LHCN-M2 (cell line): ENCODE data around the gene SLC39A8. TPM values are rescaled to one million over a fixed set of nuclear protein-coding genes. Genes with fewer than 3 reads are reported as not detected.

Experiments
- DNase-seq: peaks from one replicate; pipeline ENCODE4 v3.0.0-alpha.2; 2012; ENCODE audit warnings: low read depth
- total RNA-seq: library from RNA; depleted of rRNA; stranded (reverse); fragments of >200 nt; gene quantifications from 2 replicates; pipeline ENCODE4 v1.2.3, GENCODE V29; 2014

Gene SLC39A8
- total RNA-seq, 1 experiment from 2014 or later = 35.3 TPM

DNA sequence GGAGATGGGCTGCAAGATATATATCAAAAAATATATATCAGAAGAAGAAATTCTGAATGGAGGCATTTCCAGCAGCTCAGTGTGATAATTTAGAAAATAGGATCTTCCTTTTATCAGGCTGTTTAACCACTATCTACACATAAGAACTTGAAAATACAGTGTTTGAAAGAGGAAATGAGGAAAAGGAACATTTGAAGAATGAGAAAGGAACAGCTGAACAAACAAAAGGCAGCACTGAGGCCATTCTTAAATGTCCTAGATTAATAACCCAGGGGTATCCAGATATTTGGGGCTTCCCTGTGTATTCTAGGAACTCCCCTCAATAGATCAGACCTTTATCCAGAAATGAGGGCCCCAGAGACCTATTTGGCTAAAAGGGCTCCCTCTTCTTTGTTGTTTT, 4.1 kb downstream of the SLC39A8 start:
- peak; percentile 73 for DNase-seq

DNA sequence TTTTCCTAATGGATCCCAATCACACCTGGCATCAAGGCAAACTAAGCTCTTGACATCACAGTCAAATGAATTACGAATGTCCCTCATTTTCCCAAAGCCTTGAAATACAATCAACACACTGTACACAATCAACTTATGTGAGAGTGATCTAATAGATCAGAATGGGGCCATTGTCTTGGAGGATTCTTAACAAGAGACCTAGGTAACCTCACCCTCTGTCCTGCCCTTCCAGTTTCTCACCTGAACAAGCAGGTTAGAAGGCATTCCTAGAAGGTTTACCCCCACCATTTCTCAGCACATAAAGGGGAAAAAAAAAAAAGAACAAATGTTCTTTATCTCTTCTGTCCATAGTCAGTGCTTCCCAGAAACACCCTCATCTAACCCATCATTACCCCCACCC, 6.3 kb downstream of the SLC39A8 start:
- no peak for DNase-seq

DNA sequence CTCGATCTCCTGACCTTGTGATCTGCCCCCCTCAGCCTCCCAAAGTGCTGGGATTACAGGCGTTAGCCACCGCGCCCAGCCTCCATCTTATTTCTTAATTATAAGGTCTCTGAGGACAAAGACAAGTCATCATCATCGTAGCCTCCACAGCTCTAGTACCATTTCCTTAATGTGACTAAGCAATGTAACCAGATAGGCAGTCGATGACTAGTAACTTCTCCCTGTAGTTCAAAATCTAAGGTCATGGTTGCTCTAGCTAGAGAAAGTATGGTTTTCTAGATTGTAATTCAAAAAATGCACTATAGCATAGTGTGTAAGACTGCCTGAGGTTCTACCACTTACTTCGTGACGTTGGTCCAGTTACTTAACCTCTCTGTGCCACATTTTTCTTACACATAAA, 6.9 kb downstream of the SLC39A8 start:
- DNase-seq = peak; percentile 48

GRCh38 chr4:102335616-102336015, 9.7 kb downstream of the SLC39A8 start:
- no peak for DNase-seq

DNA sequence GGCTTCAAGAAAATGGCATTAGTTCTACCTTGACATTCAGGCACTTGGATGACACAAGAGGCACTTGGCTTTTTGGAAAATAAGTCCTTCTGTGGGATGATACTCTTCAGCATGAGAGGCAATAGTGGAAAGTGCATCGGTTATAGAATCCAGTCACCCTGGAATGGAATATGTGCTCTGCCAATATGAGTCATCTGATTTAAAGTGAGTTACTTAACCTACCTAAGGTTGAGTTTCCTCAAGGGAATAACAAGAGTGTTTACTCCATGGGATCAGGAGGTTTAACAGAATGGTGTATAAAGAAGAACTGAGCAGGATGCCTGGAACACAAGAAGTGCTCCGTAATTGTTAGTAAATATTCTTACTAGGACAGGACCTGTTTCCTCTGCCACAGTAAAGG, 10.7 kb downstream of the SLC39A8 start:
- peak; percentile 14 for DNase-seq

- DNase-seq = no peak
Measured at GRCh38 chr4:102333787-102334186, 11.5 kb downstream of the SLC39A8 start.

GRCh38 chr4:102328045-102328444, 17.2 kb downstream of the SLC39A8 start:
- no peak for DNase-seq

GRCh38 chr4:102326951-102327350, 18.3 kb downstream of the SLC39A8 start:
- no peak for DNase-seq

DNA sequence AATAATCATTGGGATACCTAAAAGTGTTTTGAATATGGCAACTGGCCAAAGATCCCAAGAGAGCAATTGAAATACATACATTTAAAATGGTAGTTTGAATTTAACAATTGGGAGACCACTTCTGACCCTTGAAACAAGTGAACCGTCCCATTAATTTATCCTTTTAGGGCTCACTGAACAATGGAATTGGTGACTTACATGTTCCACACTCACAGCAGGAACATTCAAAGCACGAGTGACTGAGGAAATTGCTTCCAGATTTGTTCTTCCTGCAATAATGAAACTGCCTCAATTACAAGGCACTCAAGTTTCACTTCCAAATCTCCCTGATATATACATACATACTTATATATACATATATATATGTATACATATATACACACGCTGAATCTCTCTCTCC, 20.6 kb downstream of the SLC39A8 start:
- DNase-seq = no peak

GRCh38 chr4:102322736-102323135, 22.5 kb downstream of the SLC39A8 start:
- DNase-seq = peak; percentile 13

- DNase-seq = no peak
Measured at GRCh38 chr4:102321260-102321995, 23.9 kb downstream of the SLC39A8 start.

- DNase-seq = no peak
Measured at GRCh38 chr4:102319594-102319993, 25.7 kb downstream of the SLC39A8 start.

DNA sequence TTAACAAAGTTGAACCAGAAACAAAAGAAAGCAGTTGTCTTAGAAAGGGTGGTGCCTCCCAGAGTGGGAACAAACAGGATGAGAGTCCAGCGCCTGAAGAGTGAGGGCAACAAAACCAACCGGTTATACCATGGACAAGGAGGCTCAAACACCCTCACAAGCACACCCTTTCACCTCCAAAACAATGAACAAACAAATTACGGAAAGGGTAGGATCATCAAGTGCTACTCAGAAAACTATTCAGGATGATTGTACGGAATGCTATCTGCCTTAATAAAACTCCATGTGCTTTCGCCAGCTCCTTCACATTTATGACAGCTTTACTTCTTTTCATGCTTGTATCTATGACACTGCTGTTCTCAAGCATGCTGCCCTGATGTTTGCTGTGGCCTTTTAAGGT, 26.8 kb downstream of the SLC39A8 start:
- DNase-seq = no peak

- DNase-seq = peak; percentile 60
Measured at GRCh38 chr4:102318105-102318504, 27.2 kb downstream of the SLC39A8 start.

GRCh38 chr4:102317459-102317858, 27.8 kb downstream of the SLC39A8 start:
- DNase-seq = no peak

GRCh38 chr4:102316585-102316984, 28.7 kb downstream of the SLC39A8 start:
- no peak for DNase-seq

DNA sequence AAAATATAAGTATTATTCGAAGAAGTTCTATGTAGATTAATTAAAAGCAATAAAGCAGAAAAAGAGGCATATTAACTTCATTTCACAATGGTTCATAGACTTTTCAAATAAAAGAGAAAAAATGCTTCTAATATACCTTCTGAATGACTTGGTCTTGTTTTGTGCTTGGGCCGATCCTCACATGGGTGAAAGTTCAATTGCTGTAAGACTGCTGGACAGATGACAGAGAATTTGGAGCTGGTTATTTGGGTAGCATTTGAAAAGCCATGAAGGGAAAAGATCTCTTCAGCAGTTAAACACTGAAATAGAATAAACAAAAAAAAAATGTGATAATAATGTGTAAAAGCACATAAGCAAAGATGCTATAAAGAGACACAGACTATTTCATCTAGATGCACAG, 29.8 kb downstream of the SLC39A8 start:
- DNase-seq = no peak

GRCh38 chr4:102312417-102312816, 32.9 kb downstream of the SLC39A8 start:
- DNase-seq = no peak

DNA sequence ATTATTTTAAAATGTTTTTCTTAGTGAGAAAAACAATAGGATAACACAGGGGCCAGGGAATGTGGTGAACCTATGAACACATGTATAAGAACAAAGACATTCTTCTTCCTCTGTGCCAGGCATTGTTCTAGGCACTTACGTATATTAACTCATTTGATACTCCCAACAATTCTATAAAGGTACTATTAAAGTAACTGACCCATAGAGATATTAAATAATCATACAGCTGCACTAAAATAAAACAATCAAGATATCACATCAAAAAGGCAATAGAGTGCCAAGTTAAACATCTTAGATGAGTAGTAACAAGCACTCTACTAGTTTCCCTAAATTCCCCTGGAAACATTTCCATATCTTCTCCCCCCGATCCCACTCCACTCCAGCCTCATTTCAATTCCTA, 33.4 kb downstream of the SLC39A8 start:
- DNase-seq = no peak

DNA sequence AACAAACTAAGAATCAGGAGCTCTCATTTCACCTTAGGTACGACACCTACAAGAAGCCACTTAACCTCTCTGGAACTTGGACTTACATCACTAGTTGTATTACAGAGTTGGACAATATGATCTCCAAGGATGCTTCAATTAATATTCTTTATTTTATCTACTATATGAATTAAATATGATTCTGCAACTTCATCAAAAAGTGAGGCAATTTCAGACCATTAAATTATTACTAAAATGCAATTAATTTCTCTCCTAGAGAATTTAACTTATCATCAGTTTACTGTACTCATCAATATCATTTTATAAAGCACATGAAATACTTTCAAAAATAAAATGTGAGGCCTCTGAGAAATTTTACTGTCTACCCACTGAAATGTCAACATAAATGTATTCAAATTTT, 33.9 kb downstream of the SLC39A8 start:
- DNase-seq = no peak

DNA sequence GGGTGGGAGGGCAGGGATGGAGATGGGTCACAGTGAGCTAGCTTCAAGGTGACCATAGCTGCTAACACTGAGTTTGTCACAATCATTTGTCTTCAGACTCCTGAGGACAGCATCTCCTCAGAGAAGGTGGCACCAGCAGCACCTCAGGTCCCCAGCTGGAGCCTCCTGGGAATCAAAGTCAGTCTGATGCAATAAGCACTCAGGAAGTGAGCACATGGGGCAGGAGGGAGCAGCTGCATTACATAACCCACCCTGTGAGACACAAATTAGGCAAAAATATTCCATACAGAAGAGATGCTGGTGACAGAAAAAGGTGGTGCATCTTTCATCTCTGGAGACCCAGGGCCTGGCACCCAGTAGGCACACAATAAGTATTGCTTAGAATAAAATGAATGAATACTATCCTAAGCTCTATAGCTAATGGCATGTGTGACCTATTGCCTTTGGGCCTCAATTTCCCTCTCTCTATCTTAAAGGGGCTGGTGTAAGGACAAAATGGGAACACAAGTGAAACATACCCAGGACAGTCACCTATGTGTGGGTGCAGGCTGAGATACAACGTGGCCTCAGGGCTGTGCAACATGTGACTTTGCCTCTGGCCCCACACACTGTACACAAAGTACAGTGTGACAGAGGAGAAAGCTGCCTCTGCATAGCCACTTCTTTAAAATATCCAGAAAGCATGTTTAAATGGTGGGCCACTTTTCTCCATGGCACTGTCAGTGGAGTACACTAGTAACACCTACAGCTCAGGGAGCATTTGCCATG, 37.1 kb downstream of the SLC39A8 start:
- peak; percentile 19 for DNase-seq

GRCh38 chr4:102305666-102306065, 39.6 kb downstream of the SLC39A8 start:
- no peak for DNase-seq

- DNase-seq = no peak
Measured at GRCh38 chr4:102302762-102303161, 42.5 kb downstream of the SLC39A8 start.
